ENCODE data around the gene ZHX3. TPM values are rescaled to one million over a fixed set of nuclear protein-coding genes. Genes with fewer than 3 reads are reported as not detected.

Gene ZHX3
- total and polyA plus RNA-seq, 2 of the 4 experiments (the other 2 are of a cell fraction): 25.0 to 28.0 TPM

- peak overlapping the region in 1 of 2 experiments; percentile 62; a peak in 1 of 4 replicates for H4K8ac ChIP-seq (ENCODE audit: low read depth in 2 of 2, low read length in 2 of 2)
- peaks cover 48% of the 10 kb centered on the region for H4K20me1 ChIP-seq (ENCODE audit: insufficient read depth, low read length)
- no peak overlapping the region for H2AK9ac ChIP-seq (replicated peaks; ENCODE audit: low read depth, low read length, poor library complexity)
- no peak overlapping the region for H4K91ac ChIP-seq (ENCODE audit: insufficient read depth, low read depth, low read length)
- ATAC-seq (ENCODE audit: low read depth): peak; percentile 40; the same call in 1 of the 2 replicates
- no peaks in the 10 kb centered on the region for H3K27me3 ChIP-seq (ENCODE audit: control insufficient read depth, insufficient read depth, low read length)
- peak overlapping the region; percentile 78 for H2BK5ac ChIP-seq (ENCODE audit: low read depth, low read length, poor library complexity, severe bottlenecking)
- intact Hi-C loops (cut with micrococcal nuclease): loop anchor here (1.0 kb wide), 1 partner anchor 7 kb away; no protein-coding TSS in a partner anchor
- H3K56ac ChIP-seq (ENCODE audit: extremely low read depth, insufficient read depth, low read length): no peak overlapping the region
- H3K14ac ChIP-seq (replicated peaks; ENCODE audit: low read depth, low read length): peak overlapping the region; percentile 18
- peak overlapping the region; percentile 67; the same call in 1 of the 3 replicates for H2BK15ac ChIP-seq (ENCODE audit: low read depth, low read length)
- no CpG with 5 or more reads among the region's 3 CpGs for WGBS, 2 experiments (ENCODE audit: extremely low coverage in 2 of 2, insufficient read length in 1 of 2)
- CTCF ChIA-PET: interaction anchor here (1.4 kb wide), 1 partner anchor 16 kb away, joined by 5 read pairs; no protein-coding TSS in a partner anchor
- peaks cover 44 to 74% of the 10 kb centered on the region in 2 experiments for H3K79me1 ChIP-seq (ENCODE audit: low read depth in 1 of 2, low read length in 2 of 2)
- peak overlapping the region; percentile 20; the same call in 1 of the 2 replicates for H2BK20ac ChIP-seq (ENCODE audit: low read depth, low read length)
- no peak overlapping the region for H2AFZ ChIP-seq (replicated peaks; ENCODE audit: low read length, poor library complexity)
- POLR2A ChIA-PET (ENCODE audit: unreplicated experiment): no interaction called here
- peak; percentile 61 for DNase-seq
- in situ Hi-C loops (cut with MboI; ENCODE audit: low sequenced_read_pairs): no loop called here
- peak overlapping the region; percentile 40 for H2BK120ac ChIP-seq (ENCODE audit: low read depth, low read length)
- no peak overlapping the region for H3K4me3 ChIP-seq (ENCODE audit: insufficient read depth, low read depth, low read length)
- H4K5ac ChIP-seq (ENCODE audit: low read depth, low read length): peak overlapping the region; percentile 49; the same call in 1 of the 2 replicates
- peaks cover 17% of the 10 kb centered on the region for H3K4me1 ChIP-seq (ENCODE audit: control insufficient read depth, insufficient read depth, low read length)
- BruUV-seq (replicated peaks): no TSS peak
- dilution Hi-C loops (cut with HindIII; ENCODE audit: low sequenced_read_pairs, unreplicated experiment): no loop called here
- H3K9me1 ChIP-seq (ENCODE audit: insufficient read depth, low read length): peaks cover 20% of the 10 kb centered on the region
- H3K36me3 ChIP-seq (ENCODE audit: control insufficient read depth, insufficient read depth, low read length): no peaks in the 10 kb centered on the region
- H3K18ac ChIP-seq (ENCODE audit: low read depth, low read length): peak overlapping the region; percentile 92; the same call in 1 of the 2 replicates
- H3K4ac ChIP-seq (ENCODE audit: low read depth, low read length): peak overlapping the region; percentile 57
- TF ChIP-seq CEBPB (IDR thresholded peaks at IDR 0.05; ENCODE audit: low read depth, low read length): peak; percentile 93
- no peak for TF ChIP-seq CHD1 (IDR thresholded peaks at IDR 0.05; ENCODE audit: low read depth, low read length)
- no peak overlapping the region for H3K9ac ChIP-seq (ENCODE audit: low read depth, low read length)
- H3K27ac ChIP-seq (ENCODE audit: insufficient read depth, low read length): peak overlapping the region; percentile 33; the same call in 1 of the 2 replicates
- peak overlapping the region; percentile 82 for H2AK5ac ChIP-seq (ENCODE audit: low read depth, low read length)
- peak overlapping the region; percentile 38; the same call in 1 of the 2 replicates for H3K4me2 ChIP-seq (ENCODE audit: low read depth, low read length)
- peak overlapping the region; percentile 68; the same call in 1 of the 2 replicates for H3K23ac ChIP-seq (ENCODE audit: low read depth, low read length)
- no peaks in the 10 kb centered on the region for H3K9me3 ChIP-seq (ENCODE audit: control insufficient read depth, insufficient read depth, low read length)
Observed at GRCh38 chr20:41308726-41309413, 8.7 kb downstream of the ZHX3 start.
